Sigmoid colon (tissue), 7 donors: ENCODE measurements around the gene DYSF. TPM values are rescaled to one million over a fixed set of nuclear protein-coding genes. Genes with fewer than 3 reads are reported as not detected.

Experiments used
- DNase-seq: peaks from one replicate; pipeline ENCODE4 v3.0.0-alpha.2; 2019
- H3K27ac ChIP-seq, 4 donors: fragments of 200-600 bp; sonication (generic); one replicate each; pipeline ENCODE4 v1.5.1; 2016 to 2019; ENCODE audit warnings: mild to moderate bottlenecking in 1 of 4
- H3K27me3 ChIP-seq, 3 donors: fragments of 200-600 bp; sonication (generic); one replicate each; pipeline ENCODE4 v1.5.1; 2019; ENCODE audit warnings: mild to moderate bottlenecking in 1 of 3
- H3K36me3 ChIP-seq, 4 donors: fragments of 200-600 bp; sonication (generic); one replicate each; pipeline ENCODE4 v1.5.1; 2016 to 2019
- H3K4me1 ChIP-seq, 4 donors: fragments of 200-600 bp; sonication (generic); one replicate each; pipeline ENCODE4 v1.5.1; 2017 to 2019
- H3K4me3 ChIP-seq, 4 donors: fragments of 200-600 bp; sonication (generic); one replicate each; pipeline ENCODE4 v1.5.1; 2017 to 2019; ENCODE audit warnings: mild to moderate bottlenecking in 2 of 4, moderate library complexity in 1 of 4
- H3K9me3 ChIP-seq, 4 donors: fragments of 200-600 bp in 3 of 4; sonication (generic) in 3 of 4; one replicate each; pipeline versions ENCODE4 v1.5.1 to v1.6.1; 2013 to 2019
- CTCF ChIP-seq, 4 experiments: fragments of 450-650 bp in 3 of 4; fragments of 200-600 bp in 1 of 4; IDR thresholded peaks; one replicate each; pipeline ENCODE4 v1.5.1; 2016 to 2019; ENCODE audit warnings: antibody characterized with exemption in 4 of 4, mild to moderate bottlenecking in 3 of 4, moderate library complexity in 2 of 4
- EP300 ChIP-seq, 4 donors: sonication (generic); formaldehyde crosslinking; IDR thresholded peaks; one replicate each; pipeline ENCODE4 v1.6.1; 2017; ENCODE audit warnings: antibody characterized with exemption in 4 of 4
- POLR2A ChIP-seq, 2 donors: fragments of 450-650 bp; IDR thresholded peaks; one replicate each; pipeline ENCODE4 v1.6.1; 2016; ENCODE audit warnings: antibody characterized with exemption in 2 of 2, mild to moderate bottlenecking in 2 of 2, moderate library complexity in 2 of 2
- POLR2AphosphoS5 ChIP-seq, 4 donors: sonication (generic); formaldehyde crosslinking; IDR thresholded peaks; one replicate each; pipeline ENCODE4 v1.6.1; 2017; ENCODE audit warnings: antibody characterized with exemption in 4 of 4
- WGBS, 2 donors: extraction: QIAGEN DNeasy Blood & Tissue Kit; methylation state at CpG; one replicate each; pipeline ENCODE4 v1.1.7; 2013; 5-methylcytosine and 5-hydroxymethylcytosine counted together
- intact Hi-C: fragments of 100-400 bp; cut with DNase I; formaldehyde crosslinking; loops from one replicate; pipeline ENCODE4 v1.15.1; 2023
- polyA plus RNA-seq, 3 donors: library from polyadenylated mRNA; stranded (reverse); fragments of 200-250 nt; gene quantifications; one replicate each; pipeline ENCODE4 v1.2.3, GENCODE V29; 2013
- total RNA-seq, 4 donors: library from RNA; depleted of rRNA; stranded (reverse); fragments of >200 nt; gene quantifications; one replicate each; pipeline ENCODE4 v1.1.0, GENCODE V29; 2016
- donor health status: healthy with polysubstance abuse.
- donor health status: Bipolar disorder and iron deficiency.
- donor health status: healthy.

DYSF gene
- total and polyA plus RNA-seq, 7 donors = 1.6 to 49.6 (median 12.5) TPM

GRCh38 chr2:71570511-71570910 lies 117.2 kb downstream of the DYSF start:
- intact Hi-C loops = no loop called here
- peaks cover 0 to 55% (median 14%) of the 10 kb centered on the region in 4 donors for H3K36me3 ChIP-seq

DNA sequence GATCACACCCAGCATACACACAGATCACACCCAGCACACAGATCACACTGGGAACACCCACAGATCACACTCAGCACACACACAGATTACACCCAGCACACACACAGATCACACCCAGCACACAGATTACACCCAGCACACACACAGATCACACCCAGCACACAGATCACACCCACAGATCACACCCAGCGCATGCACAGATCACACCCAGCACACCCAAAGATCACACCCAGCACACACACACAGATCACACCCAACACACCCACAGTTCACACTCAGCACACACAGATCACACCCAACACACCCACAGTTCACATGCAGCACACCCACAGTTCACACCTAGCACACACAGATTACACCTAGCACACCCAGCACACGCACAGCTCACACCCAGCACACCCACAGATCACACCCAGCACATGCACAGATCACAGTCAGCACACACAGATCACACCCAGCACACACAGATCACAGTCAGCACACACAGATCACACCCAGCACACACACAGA lies 117.6 kb downstream of the DYSF start:
- intact Hi-C loops = no loop called here
- H3K9me3 ChIP-seq = no peaks in the 10 kb centered on the region
- 95 to 97% methylated on average over 2 of the region's 2 CpGs for WGBS, 2 donors
- H3K27me3 ChIP-seq = no peaks in the 10 kb centered on the region
- H3K4me1 ChIP-seq = no peaks in the 10 kb centered on the region
- H3K27ac ChIP-seq = no peak overlapping the region
- DNase-seq = no peak
- H3K4me3 ChIP-seq = no peak overlapping the region
- H3K36me3 ChIP-seq = peaks cover 0 to 55% (median 14%) of the 10 kb centered on the region in 4 donors
- TF ChIP-seq EP300 (IDR thresholded peaks at IDR 0.05) = no peak
- no peak for TF ChIP-seq CTCF (IDR thresholded peaks at IDR 0.05)
- TF ChIP-seq POLR2A (IDR thresholded peaks at IDR 0.05) = no peak
- TF ChIP-seq POLR2AphosphoS5 (IDR thresholded peaks at IDR 0.05) = no peak

More at GRCh38 chr2:71570511-71570910, 117.2 kb downstream of the DYSF start:
- Histone ChIP-seq H3K9me3 (no peaks in the 10 kb centered on the region), H3K4me3 (no peak overlapping the region), H3K4me1 (no peaks in the 10 kb centered on the region), H3K27me3 (no peaks in the 10 kb centered on the region), H3K27ac (no peak overlapping the region)
- TF ChIP-seq EP300 (IDR thresholded peaks at IDR 0.05) (no peak), POLR2A (IDR thresholded peaks at IDR 0.05) (no peak), CTCF (IDR thresholded peaks at IDR 0.05) (no peak), POLR2AphosphoS5 (IDR thresholded peaks at IDR 0.05) (no peak)
- WGBS, 2 donors = 97 to 99% methylated on average over 10 of the region's 10 CpGs
- DNase-seq = no peak

GRCh38 chr2:71571945-71572344 lies 118.6 kb downstream of the DYSF start:
- Histone ChIP-seq H3K9me3 (no peaks in the 10 kb centered on the region), H3K27ac (no peak overlapping the region), H3K27me3 (no peaks in the 10 kb centered on the region), H3K36me3 (peaks cover 0 to 55% (median 14%) of the 10 kb centered on the region in 4 donors), H3K4me1 (no peaks in the 10 kb centered on the region), H3K4me3 (no peak overlapping the region)
- DNase-seq = no peak
- intact Hi-C loops = no loop called here
- TF ChIP-seq CTCF (IDR thresholded peaks at IDR 0.05) (no peak), POLR2AphosphoS5 (IDR thresholded peaks at IDR 0.05) (no peak), POLR2A (IDR thresholded peaks at IDR 0.05) (no peak), EP300 (IDR thresholded peaks at IDR 0.05) (no peak)
- WGBS, 2 donors = 83 to 96% methylated on average over 1 of the region's 1 CpG

DNA sequence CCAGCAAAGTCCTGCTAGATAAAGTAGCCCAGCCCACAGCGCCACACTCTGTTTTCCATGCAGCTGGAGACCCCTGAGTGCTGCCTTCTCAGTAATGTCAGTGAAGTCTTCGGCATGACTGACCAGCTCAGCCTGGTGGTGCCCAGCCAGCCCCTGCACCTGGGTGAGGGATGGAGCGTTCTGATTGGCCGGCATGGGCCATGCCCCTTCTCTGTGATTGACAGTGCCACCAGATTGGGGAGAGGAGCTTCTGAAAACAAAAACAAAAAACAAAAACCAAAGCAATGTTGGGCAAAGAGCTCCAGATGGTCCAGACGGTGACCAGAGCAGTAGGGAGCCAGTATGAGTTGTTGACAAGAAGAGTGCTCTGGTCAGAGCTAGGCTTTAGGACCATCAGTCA lies 122.6 kb downstream of the DYSF start:
- no peak for TF ChIP-seq EP300 (IDR thresholded peaks at IDR 0.05)
- TF ChIP-seq POLR2A (IDR thresholded peaks at IDR 0.05) = no peak
- no peak for TF ChIP-seq CTCF (IDR thresholded peaks at IDR 0.05)
- TF ChIP-seq POLR2AphosphoS5 (IDR thresholded peaks at IDR 0.05) = no peak
- H3K4me3 ChIP-seq = no peak overlapping the region
- H3K9me3 ChIP-seq = no peaks in the 10 kb centered on the region
- no peak for DNase-seq
- peaks cover 0 to 29% (median 6%) of the 10 kb centered on the region in 4 donors for H3K36me3 ChIP-seq
- WGBS, 2 donors = 94 to 95% methylated on average over 5 of the region's 5 CpGs
- H3K4me1 ChIP-seq = peaks cover 0 to 10% (median 4%) of the 10 kb centered on the region in 4 donors
- intact Hi-C loops = no loop called here
- no peaks in the 10 kb centered on the region for H3K27me3 ChIP-seq
- peak overlapping the region in 2 of 4 donors; percentile 34 to 52 for H3K27ac ChIP-seq

GRCh38 chr2:71576541-71576940 lies 123.2 kb downstream of the DYSF start:
- Histone ChIP-seq H3K4me3 (no peak overlapping the region), H3K27ac (peak overlapping the region in 3 of 4 donors; percentile 34 to 52 (median 39)), H3K4me1 (peaks cover 0 to 10% (median 4%) of the 10 kb centered on the region in 4 donors), H3K36me3 (peaks cover 0 to 24% (median 2%) of the 10 kb centered on the region in 4 donors), H3K27me3 (no peaks in the 10 kb centered on the region), H3K9me3 (no peaks in the 10 kb centered on the region)
- TF ChIP-seq POLR2A (IDR thresholded peaks at IDR 0.05) (no peak), POLR2AphosphoS5 (IDR thresholded peaks at IDR 0.05) (peak; percentile 13 to 51 (median 16))
- intact Hi-C loops = no loop called here
- WGBS, 2 donors = 90% methylated on average over 16 of the region's 16 CpGs
- DNase-seq = peak; percentile 80
